T-helper 22 cell (primary cell): ENCODE data around the gene SHH.

Experiments used
- DNase-seq: peaks from one replicate; pipeline ENCODE4 v3.0.0-alpha.2; 2020; ENCODE audit warnings: low read depth

The SHH gene

GRCh38 chr7:155792315-155792960 is 19.8 kb downstream of the SHH start:
- no peak for DNase-seq

GRCh38 chr7:155791836-155792235 is 20.4 kb downstream of the SHH start:
- no peak for DNase-seq

- no peak for DNase-seq
Measured at GRCh38 chr7:155791214-155791737, 21.0 kb downstream of the SHH start.

GRCh38 chr7:155790666-155791065 is 21.6 kb downstream of the SHH start:
- no peak for DNase-seq

GRCh38 chr7:155789001-155789725 is 23.1 kb downstream of the SHH start:
- DNase-seq: no peak

GRCh38 chr7:155788616-155789000 is 23.7 kb downstream of the SHH start:
- DNase-seq: no peak

GRCh38 chr7:155787171-155787851 is 25.0 kb downstream of the SHH start:
- no peak for DNase-seq

GRCh38 chr7:155786491-155786890 is 25.8 kb downstream of the SHH start:
- DNase-seq: no peak

- DNase-seq: no peak
Measured at GRCh38 chr7:155785536-155785935, 26.7 kb downstream of the SHH start.

GRCh38 chr7:155782466-155782865 is 29.8 kb downstream of the SHH start:
- no peak for DNase-seq

- no peak for DNase-seq
Measured at GRCh38 chr7:155781433-155781832, 30.8 kb downstream of the SHH start.

- DNase-seq: no peak
Measured at GRCh38 chr7:155780884-155781283, 31.4 kb downstream of the SHH start.

- DNase-seq: no peak
Measured at GRCh38 chr7:155778349-155778748, 33.9 kb downstream of the SHH start.

GRCh38 chr7:155776606-155777005 is 35.7 kb downstream of the SHH start:
- DNase-seq: no peak

GRCh38 chr7:155775691-155776090 is 36.6 kb downstream of the SHH start:
- DNase-seq: no peak

GRCh38 chr7:155774947-155775346 is 37.3 kb downstream of the SHH start:
- no peak for DNase-seq

GRCh38 chr7:155773531-155773930 is 38.7 kb downstream of the SHH start:
- no peak for DNase-seq

GRCh38 chr7:155770241-155770640 is 42.0 kb downstream of the SHH start:
- no peak for DNase-seq

- no peak for DNase-seq
Measured at GRCh38 chr7:155769701-155770100, 42.6 kb downstream of the SHH start.

- no peak for DNase-seq
Measured at GRCh38 chr7:155766966-155767916, 45.0 kb downstream of the SHH start.

- no peak for DNase-seq
Measured at GRCh38 chr7:155766386-155766785, 45.9 kb downstream of the SHH start.

- DNase-seq: no peak
Measured at GRCh38 chr7:155765458-155765857, 46.8 kb downstream of the SHH start.
